Keratinocyte (primary cell): ENCODE measurements around the gene ERC1. TPM values are rescaled to one million over a fixed set of nuclear protein-coding genes. Genes with fewer than 3 reads are reported as not detected.
A peak's percentile ranks its signal among the peaks of the same experiment; 100 is the strongest.

ENCODE experiments used
- DNase-seq: peaks from one replicate; pipeline ENCODE4 v3.0.0-alpha.2; 2011; ENCODE audit warnings: low read depth, missing footprints, low spot score
- FAIRE-seq: peaks from 2 replicates; lab custom pipeline; 2011; peaks lifted over from hg19 to GRCh38; lab: Jason Lieb, UNC
- H2AFZ ChIP-seq: 2 replicates; pipeline ENCODE4 v1.6.0; 2012; ENCODE audit warnings: low read length, control low read depth, inconsistent platforms; ENCODE audit not compliant: control insufficient read depth
- H3K27ac ChIP-seq: 2 replicates; pipeline ENCODE4 v1.5.1; 2011; ENCODE audit warnings: low read length; ENCODE audit not compliant: control insufficient read depth, insufficient read depth
- H3K27me3 ChIP-seq: 3 replicates; pipeline ENCODE4 v1.6.0; 2011; ENCODE audit warnings: low read length; ENCODE audit not compliant: control insufficient read depth, insufficient read depth; ENCODE audit errors: extremely low read depth
- H3K36me3 ChIP-seq, 2 experiments: 2 replicates in 1 of 2; 3 replicates in 1 of 2; pipeline ENCODE4 v1.5.1; 2011; ENCODE audit warnings: low read length in 2 of 2, mild to moderate bottlenecking in 1 of 2; ENCODE audit not compliant: control insufficient read depth in 2 of 2, insufficient read depth in 2 of 2; ENCODE audit errors: extremely low read depth in 1 of 2
- H3K4me1 ChIP-seq: 3 replicates; pipeline ENCODE4 v1.5.1; 2011; ENCODE audit warnings: low read length; ENCODE audit not compliant: control insufficient read depth, insufficient read depth; ENCODE audit errors: extremely low read depth
- H3K4me2 ChIP-seq: 3 replicates; pipeline ENCODE4 v1.6.0; 2011; ENCODE audit warnings: low read depth, low read length; ENCODE audit not compliant: control insufficient read depth, insufficient read depth; ENCODE audit errors: extremely low read depth
- H3K4me3 ChIP-seq, 3 experiments: fragments of 200-600 bp in 1 of 3; sonication (generic) in 1 of 3; 2 replicates in 2 of 3; 3 replicates in 1 of 3; pipeline ENCODE4 v1.5.1; 2011 to 2016; ENCODE audit warnings: low read length in 3 of 3, mild to moderate bottlenecking in 3 of 3, control low read depth in 2 of 3, inconsistent platforms in 1 of 3, low read depth in 1 of 3, mixed read lengths in 1 of 3, mixed run types in 1 of 3, moderate library complexity in 1 of 3; ENCODE audit not compliant: control insufficient read depth in 2 of 3, insufficient read depth in 2 of 3; ENCODE audit errors: extremely low read depth in 1 of 3
- H3K79me2 ChIP-seq: 2 replicates; pipeline ENCODE4 v1.6.0; 2012; ENCODE audit warnings: low read length; ENCODE audit not compliant: control insufficient read depth, insufficient read depth
- H3K9ac ChIP-seq: 3 replicates; pipeline ENCODE4 v1.6.0; 2011; ENCODE audit warnings: low read length; ENCODE audit not compliant: control insufficient read depth, insufficient read depth; ENCODE audit errors: extremely low read depth
- H3K9me1 ChIP-seq: 3 replicates; pipeline ENCODE4 v1.6.0; 2011; ENCODE audit warnings: low read length; ENCODE audit not compliant: control insufficient read depth, insufficient read depth; ENCODE audit errors: extremely low read depth
- H3K9me3 ChIP-seq: 2 replicates; pipeline ENCODE4 v1.5.1; 2012; ENCODE audit warnings: low read depth, low read length; ENCODE audit not compliant: control insufficient read depth
- H4K20me1 ChIP-seq: 3 replicates; pipeline ENCODE4 v1.6.0; 2011; ENCODE audit warnings: low read length; ENCODE audit not compliant: control insufficient read depth, insufficient read depth; ENCODE audit errors: extremely low read depth
- EZH2 ChIP-seq: IDR thresholded peaks from one replicate; pipeline ENCODE4 v1.6.1; 2012; ENCODE audit warnings: inconsistent platforms, mild to moderate bottlenecking, low read length, moderate library complexity
- dilution Hi-C: fragments of 300-500 bp; cut with MboI; formaldehyde crosslinking; loops from one replicate; pipeline ENCODE4 v1.7.0; 2020; ENCODE audit warnings: low sequenced_read_pairs; ENCODE audit not compliant: extremely low pct_ligation_motif_present
- polyA plus RNA-seq, 5 experiments: library from polyadenylated mRNA; depleted of rRNA in 3 of 5; stranded (reverse) in 3 of 5; stranded (forward) in 1 of 5; unstranded in 1 of 5; fragments of >200 nt; gene quantifications; 1 replicate in 1 of 5; 2 replicates in 3 of 5; 3 replicates in 1 of 5; pipeline versions ENCODE4 v1.2.1 to v1.2.3, GENCODE V29; 2011 to 2012; ENCODE audit warnings: missing spikeins in 2 of 5, low read depth in 1 of 5, low replicate concordance in 1 of 5
- TF ChIP-seq, protein P1 (sequence below), 3 experiments: IDR thresholded peaks in 1 of 3; conservative IDR thresholded peaks in 1 of 3; optimal IDR thresholded peaks in 1 of 3; 2 replicates in 2 of 3; 3 replicates in 1 of 3; pipeline versions ENCODE3 to v1.5.1; 2011; ENCODE audit warnings: low read length in 3 of 3, mild to moderate bottlenecking in 3 of 3, moderate library complexity in 2 of 3, control low read depth in 1 of 3, inconsistent platforms in 1 of 3; ENCODE audit not compliant: insufficient read depth in 2 of 3; ENCODE audit errors: extremely low read depth in 1 of 3

ERC1 gene
- polyA plus RNA-seq, 1 donor (not counting 4 experiments of a cell fraction or from before 2014, with no cell fraction given) = 16.1 TPM

DNA sequence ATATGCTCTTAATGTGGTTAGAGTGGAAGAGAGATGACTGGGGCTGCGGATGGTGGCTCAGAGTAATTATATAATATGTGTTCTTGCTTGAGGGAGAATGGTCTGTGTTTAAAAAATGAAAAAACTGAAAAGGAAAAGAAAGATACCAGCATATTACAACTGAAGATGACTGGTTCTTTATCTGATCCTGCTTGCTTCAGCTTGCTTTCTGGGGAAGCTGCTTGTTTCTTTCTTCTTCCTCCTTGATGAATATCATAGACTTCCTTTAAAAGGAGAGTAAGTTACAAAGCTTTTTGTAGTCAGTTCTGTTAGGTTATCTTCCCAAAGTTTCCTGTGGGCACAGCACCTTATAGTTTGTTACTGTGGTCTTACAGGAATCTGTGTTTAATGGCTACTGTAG is 210.9 kb downstream of the ERC1 start:
- no peaks in the 10 kb centered on the region for H4K20me1 ChIP-seq
- peak overlapping the region in 1 of 3 experiments; percentile 5 for H3K4me3 ChIP-seq
- dilution Hi-C loops = no loop called here
- no peaks in the 10 kb centered on the region for H3K27me3 ChIP-seq
- DNase-seq (no peak), FAIRE-seq (peak; percentile 69)
- H2AFZ ChIP-seq = peak overlapping the region; percentile 32
- no peaks in the 10 kb centered on the region for H3K79me2 ChIP-seq
- H3K27ac ChIP-seq = peak overlapping the region; percentile 77
- H3K4me2 ChIP-seq = peak overlapping the region; percentile 61
- H3K4me1 ChIP-seq = peaks cover 41% of the 10 kb centered on the region
- TF ChIP-seq, protein P1, sequence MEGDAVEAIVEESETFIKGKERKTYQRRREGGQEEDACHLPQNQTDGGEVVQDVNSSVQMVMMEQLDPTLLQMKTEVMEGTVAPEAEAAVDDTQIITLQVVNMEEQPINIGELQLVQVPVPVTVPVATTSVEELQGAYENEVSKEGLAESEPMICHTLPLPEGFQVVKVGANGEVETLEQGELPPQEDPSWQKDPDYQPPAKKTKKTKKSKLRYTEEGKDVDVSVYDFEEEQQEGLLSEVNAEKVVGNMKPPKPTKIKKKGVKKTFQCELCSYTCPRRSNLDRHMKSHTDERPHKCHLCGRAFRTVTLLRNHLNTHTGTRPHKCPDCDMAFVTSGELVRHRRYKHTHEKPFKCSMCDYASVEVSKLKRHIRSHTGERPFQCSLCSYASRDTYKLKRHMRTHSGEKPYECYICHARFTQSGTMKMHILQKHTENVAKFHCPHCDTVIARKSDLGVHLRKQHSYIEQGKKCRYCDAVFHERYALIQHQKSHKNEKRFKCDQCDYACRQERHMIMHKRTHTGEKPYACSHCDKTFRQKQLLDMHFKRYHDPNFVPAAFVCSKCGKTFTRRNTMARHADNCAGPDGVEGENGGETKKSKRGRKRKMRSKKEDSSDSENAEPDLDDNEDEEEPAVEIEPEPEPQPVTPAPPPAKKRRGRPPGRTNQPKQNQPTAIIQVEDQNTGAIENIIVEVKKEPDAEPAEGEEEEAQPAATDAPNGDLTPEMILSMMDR (optimal IDR thresholded peaks at IDR 0.05 in 1 of 3, IDR thresholded peaks at IDR 0.05 in 1 of 3, conservative IDR thresholded peaks at IDR 0.05 in 1 of 3; ENCODE audit: extremely low read depth in 1 of 3, insufficient read depth in 2 of 3, low read length in 3 of 3) = no peak
- TF ChIP-seq EZH2 = no peak
- H3K9me3 ChIP-seq = peaks cover 2% of the 10 kb centered on the region
- H3K9me1 ChIP-seq = no peaks in the 10 kb centered on the region
- H3K36me3 ChIP-seq = no peaks in the 10 kb centered on the region
- peak overlapping the region; percentile 51 for H3K9ac ChIP-seq

DNA sequence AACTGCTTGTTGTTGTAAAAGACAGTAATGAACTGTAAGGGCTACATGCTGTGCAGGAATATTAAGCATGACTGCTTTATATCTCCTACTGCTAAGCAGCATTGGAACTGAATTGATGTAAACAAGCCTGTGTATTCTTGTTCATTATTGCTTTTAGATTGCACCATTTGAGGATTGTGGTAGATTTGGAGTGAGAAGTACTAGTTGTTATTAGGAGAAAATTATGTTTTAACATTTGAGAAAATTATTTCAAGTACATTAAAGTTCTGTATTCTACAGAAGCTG is 212.7 kb downstream of the ERC1 start:
- dilution Hi-C loops = no loop called here
- H3K4me2 ChIP-seq = peak overlapping the region; percentile 99
- no peak for TF ChIP-seq EZH2
- TF ChIP-seq, protein P1 (optimal IDR thresholded peaks at IDR 0.05 in 1 of 3, IDR thresholded peaks at IDR 0.05 in 1 of 3, conservative IDR thresholded peaks at IDR 0.05 in 1 of 3; ENCODE audit: extremely low read depth in 1 of 3, insufficient read depth in 2 of 3, low read length in 3 of 3) = no peak
- no peaks in the 10 kb centered on the region for H3K79me2 ChIP-seq
- H3K4me3 ChIP-seq = peak overlapping the region in 1 of 3 experiments; percentile 23
- H3K4me1 ChIP-seq = peaks cover 28% of the 10 kb centered on the region
- peaks cover under 1% of the 10 kb centered on the region for H3K9me3 ChIP-seq
- H3K27me3 ChIP-seq = no peaks in the 10 kb centered on the region
- H3K9ac ChIP-seq = peak overlapping the region; percentile 79
- peak overlapping the region; percentile 85 for H3K27ac ChIP-seq
- no peak for DNase-seq
- H2AFZ ChIP-seq = no peak overlapping the region
- no peaks in the 10 kb centered on the region for H4K20me1 ChIP-seq
- H3K9me1 ChIP-seq = no peaks in the 10 kb centered on the region
- no peaks in the 10 kb centered on the region for H3K36me3 ChIP-seq
- FAIRE-seq = peak; percentile 70
